IPS-15b (cell line): ENCODE results near the gene ATP13A2.

ENCODE experiments used
- H3K27me3 ChIP-seq: one replicate; pipeline ENCODE4 v1.6.1; 2013; ENCODE audit warnings: low read length; ENCODE audit not compliant: control insufficient read depth, insufficient read depth
- H3K36me3 ChIP-seq: one replicate; pipeline ENCODE4 v1.6.1; 2013; ENCODE audit warnings: low read length; ENCODE audit not compliant: control insufficient read depth, insufficient read depth
- H3K4me1 ChIP-seq: one replicate; pipeline ENCODE4 v1.6.1; 2013; ENCODE audit warnings: mild to moderate bottlenecking, low read length; ENCODE audit not compliant: control insufficient read depth, insufficient read depth
- H3K4me3 ChIP-seq: one replicate; pipeline ENCODE4 v1.5.1; 2013; ENCODE audit warnings: low read depth, low read length
- H3K9ac ChIP-seq: one replicate; pipeline ENCODE4 v1.6.1; 2013; ENCODE audit warnings: low read depth, mild to moderate bottlenecking, low read length
- H3K9me3 ChIP-seq: one replicate; pipeline ENCODE4 v1.6.1; 2013; ENCODE audit warnings: mild to moderate bottlenecking, low read length; ENCODE audit not compliant: control insufficient read depth, insufficient read depth

The ATP13A2 gene, protein sequence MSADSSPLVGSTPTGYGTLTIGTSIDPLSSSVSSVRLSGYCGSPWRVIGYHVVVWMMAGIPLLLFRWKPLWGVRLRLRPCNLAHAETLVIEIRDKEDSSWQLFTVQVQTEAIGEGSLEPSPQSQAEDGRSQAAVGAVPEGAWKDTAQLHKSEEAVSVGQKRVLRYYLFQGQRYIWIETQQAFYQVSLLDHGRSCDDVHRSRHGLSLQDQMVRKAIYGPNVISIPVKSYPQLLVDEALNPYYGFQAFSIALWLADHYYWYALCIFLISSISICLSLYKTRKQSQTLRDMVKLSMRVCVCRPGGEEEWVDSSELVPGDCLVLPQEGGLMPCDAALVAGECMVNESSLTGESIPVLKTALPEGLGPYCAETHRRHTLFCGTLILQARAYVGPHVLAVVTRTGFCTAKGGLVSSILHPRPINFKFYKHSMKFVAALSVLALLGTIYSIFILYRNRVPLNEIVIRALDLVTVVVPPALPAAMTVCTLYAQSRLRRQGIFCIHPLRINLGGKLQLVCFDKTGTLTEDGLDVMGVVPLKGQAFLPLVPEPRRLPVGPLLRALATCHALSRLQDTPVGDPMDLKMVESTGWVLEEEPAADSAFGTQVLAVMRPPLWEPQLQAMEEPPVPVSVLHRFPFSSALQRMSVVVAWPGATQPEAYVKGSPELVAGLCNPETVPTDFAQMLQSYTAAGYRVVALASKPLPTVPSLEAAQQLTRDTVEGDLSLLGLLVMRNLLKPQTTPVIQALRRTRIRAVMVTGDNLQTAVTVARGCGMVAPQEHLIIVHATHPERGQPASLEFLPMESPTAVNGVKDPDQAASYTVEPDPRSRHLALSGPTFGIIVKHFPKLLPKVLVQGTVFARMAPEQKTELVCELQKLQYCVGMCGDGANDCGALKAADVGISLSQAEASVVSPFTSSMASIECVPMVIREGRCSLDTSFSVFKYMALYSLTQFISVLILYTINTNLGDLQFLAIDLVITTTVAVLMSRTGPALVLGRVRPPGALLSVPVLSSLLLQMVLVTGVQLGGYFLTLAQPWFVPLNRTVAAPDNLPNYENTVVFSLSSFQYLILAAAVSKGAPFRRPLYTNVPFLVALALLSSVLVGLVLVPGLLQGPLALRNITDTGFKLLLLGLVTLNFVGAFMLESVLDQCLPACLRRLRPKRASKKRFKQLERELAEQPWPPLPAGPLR

DNA sequence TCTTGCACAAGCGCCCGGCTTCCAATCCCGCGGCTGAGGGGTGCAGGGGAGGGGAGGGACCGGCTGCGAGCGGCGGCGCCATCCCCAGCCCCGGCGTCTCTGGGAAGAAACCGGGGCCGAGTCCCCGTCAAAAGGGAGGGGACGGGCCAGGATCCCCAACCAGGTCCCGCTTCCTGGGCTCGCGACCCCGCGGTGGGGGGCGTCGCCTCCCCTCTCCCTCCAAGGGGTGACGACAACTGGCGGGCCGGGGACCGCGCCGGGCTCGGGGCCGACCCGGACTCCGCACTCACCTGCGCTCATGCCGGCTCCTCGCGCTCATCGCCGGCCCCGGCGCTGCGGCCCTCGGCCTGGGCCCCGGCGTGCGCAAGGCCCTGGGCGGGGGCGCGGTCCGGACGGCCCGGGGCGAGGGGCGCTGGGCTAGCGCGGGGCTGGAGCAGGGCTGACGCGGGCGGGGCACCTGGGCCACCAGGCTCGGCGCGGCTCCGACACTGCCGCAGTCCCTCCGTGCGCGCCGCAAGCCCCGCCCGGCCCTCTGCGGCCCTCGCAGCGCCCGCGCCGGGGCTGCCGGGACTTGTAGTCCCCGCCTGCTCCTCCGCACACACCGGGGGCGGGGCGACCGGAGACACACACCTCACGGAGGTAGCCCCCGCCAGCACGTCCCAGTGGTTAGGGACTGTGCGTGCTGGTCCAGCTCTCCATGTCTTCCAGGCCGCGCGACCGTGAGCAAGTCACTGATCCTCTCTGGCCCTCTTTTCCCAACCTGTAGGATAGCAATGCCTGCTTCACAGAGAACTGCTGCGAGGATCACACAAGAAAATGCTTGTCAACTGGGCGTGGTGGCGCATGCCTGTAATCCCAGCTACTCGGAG lies at the start of gene ATP13A2:
TSS of gene ATP13A2 (minus strand) at position 490 of the 869 bp plus-strand sequence. CDS start at position 300, 190 bp downstream.
- no peaks in the 10 kb centered on the region for H3K27me3 ChIP-seq
- peak within 1 kb of the TSS; percentile 75 for H3K4me3 ChIP-seq
- no peaks in the 10 kb centered on the region for H3K9me3 ChIP-seq
- no peaks in the 10 kb centered on the region for H3K36me3 ChIP-seq
- peak within 1 kb of the TSS; percentile 39 for H3K9ac ChIP-seq
- peaks cover 35% of the 10 kb centered on the region for H3K4me1 ChIP-seq

DNA sequence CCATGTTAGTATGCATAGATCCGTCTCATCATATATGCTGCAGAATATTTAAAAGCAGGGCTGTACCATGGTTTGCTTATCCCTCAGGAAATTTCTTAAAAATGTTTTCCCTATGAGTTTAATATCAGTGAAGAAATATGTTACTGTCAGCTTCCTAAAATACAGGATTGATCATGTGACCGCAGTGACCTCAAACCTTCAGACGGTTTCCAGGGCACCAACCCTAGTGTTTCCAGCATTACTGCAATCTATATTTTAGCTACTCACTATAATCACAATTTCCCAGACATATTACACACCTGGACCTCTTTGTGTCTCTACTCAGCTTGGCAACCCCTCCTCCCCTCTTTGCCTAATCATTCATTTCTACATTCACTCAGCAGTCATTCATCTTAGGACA lies 49.8 kb upstream of the ATP13A2 start:
- Histone ChIP-seq H3K9me3 (no peaks in the 10 kb centered on the region), H3K9ac (peak overlapping the region; percentile 39), H3K27me3 (no peaks in the 10 kb centered on the region)

DNA sequence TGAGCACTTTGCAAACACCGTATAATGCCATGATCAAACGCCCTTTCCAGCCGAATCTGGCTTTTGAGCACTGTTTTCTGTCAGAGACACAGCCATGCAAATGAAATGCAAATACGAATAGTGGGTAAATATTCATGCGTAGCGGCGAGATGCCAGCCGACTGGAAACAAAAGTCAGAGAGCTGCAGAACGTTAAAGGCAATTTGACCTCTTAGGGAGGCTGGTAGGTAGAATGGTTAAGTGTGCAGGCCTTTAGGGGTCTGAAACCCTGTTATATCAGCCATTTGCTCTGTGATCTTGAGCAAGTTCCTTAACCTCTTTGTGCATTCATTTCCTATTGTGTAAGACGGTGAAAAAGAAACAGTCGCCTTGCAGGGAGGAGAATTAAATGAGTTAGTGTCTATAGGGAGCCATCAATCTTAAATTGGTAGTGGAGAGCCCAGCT lies 48.6 kb upstream of the ATP13A2 start:
- H3K27me3 ChIP-seq = no peaks in the 10 kb centered on the region
- peaks cover 12% of the 10 kb centered on the region for H3K4me1 ChIP-seq
- H3K4me3 ChIP-seq = no peak overlapping the region
- H3K36me3 ChIP-seq = no peaks in the 10 kb centered on the region
- H3K9ac ChIP-seq = no peak overlapping the region
- no peaks in the 10 kb centered on the region for H3K9me3 ChIP-seq

More for the DNA sequence above, 49.8 kb upstream of the ATP13A2 start:
- Histone ChIP-seq H3K4me1 (peaks cover 12% of the 10 kb centered on the region), H3K36me3 (no peaks in the 10 kb centered on the region), H3K4me3 (no peak overlapping the region)

DNA sequence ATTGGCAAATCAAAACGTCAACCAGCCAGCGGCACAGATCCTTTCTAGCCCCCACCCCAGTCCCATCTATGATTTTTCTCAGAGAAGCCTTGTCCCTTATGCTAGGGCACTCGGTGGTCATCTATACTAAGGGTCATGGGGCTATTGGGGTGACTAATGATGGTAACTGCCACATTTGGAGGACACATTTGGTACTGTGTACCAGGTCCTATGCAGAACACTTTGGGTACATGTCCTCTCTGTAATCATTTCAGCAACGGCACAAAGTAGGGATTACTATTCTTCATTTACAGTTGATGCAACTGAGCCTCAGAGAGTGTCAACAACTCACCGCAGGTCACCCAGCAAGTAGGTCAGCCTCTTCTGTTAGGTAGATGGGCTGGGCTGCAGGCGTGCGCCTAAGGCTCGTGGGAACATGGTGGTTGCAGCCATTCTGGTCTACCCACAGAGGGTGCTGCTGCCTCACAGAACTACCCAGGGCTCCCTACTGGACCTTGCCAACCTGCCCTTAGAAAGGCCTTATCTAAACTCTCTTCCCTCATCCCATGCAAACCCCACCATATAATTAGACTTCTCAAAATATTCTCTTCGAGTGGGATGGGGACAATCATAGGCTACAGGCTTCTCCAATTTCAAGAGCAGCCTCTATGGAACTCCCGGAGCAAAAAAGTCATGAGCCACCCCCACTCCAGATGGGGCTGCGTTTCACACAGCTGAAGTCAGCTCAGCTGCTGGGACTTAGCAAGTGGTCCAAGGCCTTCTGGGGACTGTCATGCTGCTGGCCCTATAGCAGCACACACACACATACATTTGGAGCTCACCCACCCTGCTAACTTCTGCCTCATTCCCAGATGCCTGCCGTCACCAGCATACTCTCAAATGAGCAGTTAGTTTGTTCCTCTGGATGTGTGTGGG lies 47.9 kb upstream of the ATP13A2 start:
- no peak overlapping the region for H3K9ac ChIP-seq
- H3K4me1 ChIP-seq = peaks cover 12% of the 10 kb centered on the region
- H3K9me3 ChIP-seq = no peaks in the 10 kb centered on the region
- no peaks in the 10 kb centered on the region for H3K36me3 ChIP-seq
- no peak overlapping the region for H3K4me3 ChIP-seq
- no peaks in the 10 kb centered on the region for H3K27me3 ChIP-seq

DNA sequence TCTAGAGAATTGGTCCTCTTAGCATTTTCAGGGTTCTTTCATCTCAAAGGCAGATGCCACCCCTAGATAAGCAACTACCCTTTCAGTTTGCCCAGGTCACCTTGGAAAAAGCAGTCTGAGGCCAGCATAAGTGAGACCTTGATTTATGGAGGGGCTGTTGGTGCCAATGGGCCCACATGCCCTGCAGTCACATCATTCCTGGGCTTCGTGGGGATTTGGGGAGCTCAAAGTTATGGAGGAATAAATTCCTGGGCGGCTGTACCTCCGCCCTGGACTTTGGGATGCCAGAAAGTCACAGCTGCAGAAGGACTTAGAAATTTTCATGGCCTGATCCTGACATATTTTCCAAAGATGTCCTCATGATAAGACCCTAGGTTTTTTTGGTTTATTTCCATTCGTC lies 44.8 kb upstream of the ATP13A2 start:
- peaks cover 19% of the 10 kb centered on the region for H3K4me1 ChIP-seq
- no peaks in the 10 kb centered on the region for H3K9me3 ChIP-seq
- no peak overlapping the region for H3K4me3 ChIP-seq
- H3K9ac ChIP-seq = no peak overlapping the region
- no peaks in the 10 kb centered on the region for H3K36me3 ChIP-seq
- H3K27me3 ChIP-seq = no peaks in the 10 kb centered on the region

DNA sequence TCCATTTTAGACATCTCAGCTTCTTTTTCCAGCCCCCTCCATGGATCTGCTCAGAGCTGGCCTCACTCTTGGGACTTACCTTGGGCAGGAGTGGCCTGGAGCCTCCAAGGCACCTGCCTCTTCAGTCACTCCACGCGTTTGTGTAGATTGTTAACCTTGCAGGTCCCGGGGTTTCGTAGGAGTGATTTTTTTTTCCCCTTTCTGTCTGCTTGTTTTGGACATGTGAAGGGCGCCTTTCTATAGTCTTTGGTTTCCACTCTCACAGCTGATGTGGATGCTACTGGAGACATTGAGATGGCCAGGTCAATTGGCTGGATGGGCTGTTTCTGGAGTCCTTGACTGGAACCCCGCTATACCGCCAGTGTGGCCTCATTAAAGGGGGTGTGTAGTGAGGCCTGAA lies 44.1 kb upstream of the ATP13A2 start:
- H3K27me3 ChIP-seq = no peaks in the 10 kb centered on the region
- no peaks in the 10 kb centered on the region for H3K9me3 ChIP-seq
- no peaks in the 10 kb centered on the region for H3K36me3 ChIP-seq
- H3K4me3 ChIP-seq = no peak overlapping the region
- peaks cover 19% of the 10 kb centered on the region for H3K4me1 ChIP-seq
- no peak overlapping the region for H3K9ac ChIP-seq

DNA sequence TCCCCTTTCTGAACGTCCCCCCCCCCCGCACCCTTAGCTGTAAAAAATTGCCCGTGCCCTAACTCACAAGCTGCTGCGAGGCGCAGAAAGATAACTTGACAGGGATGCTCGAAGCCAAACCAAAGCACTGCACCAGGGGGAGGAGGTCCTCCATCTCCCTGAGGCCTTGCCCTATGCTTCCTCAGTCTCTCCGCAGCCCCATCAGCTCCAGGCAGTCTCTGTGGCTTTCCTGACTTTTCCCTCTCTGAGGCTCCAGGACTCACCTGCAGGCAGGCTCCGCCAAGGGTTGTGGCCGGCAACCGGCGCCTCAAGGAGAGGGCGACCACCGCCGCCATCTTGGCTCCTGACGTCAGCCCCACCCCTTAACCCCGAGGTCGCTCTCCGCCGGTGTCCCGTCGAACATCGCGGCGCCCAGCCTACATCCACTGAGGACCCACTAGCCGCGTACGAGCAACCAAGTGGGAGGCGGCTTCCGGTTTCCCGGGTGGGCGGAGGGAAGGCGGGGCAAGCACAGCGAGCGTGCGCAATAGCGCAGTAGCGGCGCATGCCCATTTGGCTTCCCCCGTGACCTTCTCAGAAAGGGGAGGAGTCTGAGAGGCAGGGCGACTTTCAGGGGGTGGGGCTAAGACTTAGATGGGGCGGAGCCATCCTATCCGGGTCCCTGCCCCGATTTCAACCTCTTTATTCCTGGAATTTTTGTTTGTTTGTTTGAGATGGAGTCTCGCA lies 42.1 kb upstream of the ATP13A2 start, which contains the start of gene SDHB:
TSS of gene SDHB (minus strand) at position 348 of the 726 bp plus-strand sequence. CDS start at position 335, 13 bp downstream.
- H3K9ac ChIP-seq = peak within 1 kb of the TSS; percentile 91
- H3K4me1 ChIP-seq = peaks cover 7% of the 10 kb centered on the region
- H3K36me3 ChIP-seq = no peaks in the 10 kb centered on the region
- H3K27me3 ChIP-seq = no peaks in the 10 kb centered on the region
- H3K4me3 ChIP-seq = peak within 1 kb of the TSS; percentile 100
- no peaks in the 10 kb centered on the region for H3K9me3 ChIP-seq

DNA sequence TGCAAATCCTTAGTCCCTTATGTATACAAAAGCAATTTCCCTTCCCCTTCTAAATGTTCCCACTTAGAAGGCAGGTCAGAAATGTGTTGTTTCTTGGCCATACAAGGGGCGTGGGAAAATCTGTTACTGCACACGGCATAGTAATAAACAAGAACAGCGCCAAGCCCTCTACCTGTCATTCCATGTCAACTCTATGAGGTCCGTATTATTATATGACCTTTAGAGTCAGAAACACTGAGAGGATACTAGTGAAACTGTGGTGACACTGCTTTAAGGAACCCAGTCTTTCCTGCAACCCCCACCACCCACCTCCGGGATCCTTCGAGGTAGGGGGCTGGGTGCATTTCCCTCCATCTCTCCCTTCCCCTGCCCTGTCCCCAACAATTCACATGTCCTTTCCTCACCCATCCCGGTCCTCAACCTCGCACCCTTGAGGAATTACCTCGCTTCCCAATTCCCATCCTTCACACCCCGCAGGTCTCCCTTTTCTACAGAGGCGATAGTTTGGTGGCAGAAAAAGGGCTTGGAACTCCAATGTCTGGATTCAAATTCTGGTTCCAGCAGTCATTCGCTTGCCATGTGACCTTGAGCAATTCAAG lies 41.5 kb upstream of the ATP13A2 start:
- no peaks in the 10 kb centered on the region for H3K27me3 ChIP-seq
- peak overlapping the region; percentile 91 for H3K9ac ChIP-seq
- no peaks in the 10 kb centered on the region for H3K9me3 ChIP-seq
- H3K4me3 ChIP-seq = peak overlapping the region; percentile 100
- no peaks in the 10 kb centered on the region for H3K36me3 ChIP-seq
- peaks cover 7% of the 10 kb centered on the region for H3K4me1 ChIP-seq

DNA sequence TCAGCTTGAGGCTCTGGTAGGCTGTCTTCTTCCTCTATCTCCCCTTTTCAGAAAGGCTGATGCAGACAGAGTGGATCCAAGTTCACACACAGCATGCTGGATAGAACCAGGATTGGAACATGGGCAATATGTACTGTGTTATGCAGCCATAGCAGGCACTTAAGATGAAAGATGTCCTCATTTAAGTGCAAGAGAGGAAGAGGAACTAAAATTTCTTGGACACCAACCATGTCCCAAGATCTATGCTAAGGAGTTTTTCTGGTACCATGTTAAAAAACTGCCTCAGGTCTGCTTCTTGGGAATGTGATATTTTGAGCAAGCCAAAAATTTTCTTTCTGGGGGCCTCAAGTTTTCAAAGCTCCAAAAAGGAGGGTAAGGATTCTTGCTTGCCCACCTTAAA lies 40.9 kb upstream of the ATP13A2 start:
- H3K4me3 ChIP-seq = peak overlapping the region; percentile 100
- H3K4me1 ChIP-seq = peaks cover 7% of the 10 kb centered on the region
- H3K9ac ChIP-seq = no peak overlapping the region
- no peaks in the 10 kb centered on the region for H3K27me3 ChIP-seq
- H3K36me3 ChIP-seq = no peaks in the 10 kb centered on the region
- H3K9me3 ChIP-seq = no peaks in the 10 kb centered on the region
